Karpas-422 (cell line): Measurements from ENCODE around the gene LLGL1. TPM values are rescaled to one million over a fixed set of nuclear protein-coding genes. Genes with fewer than 3 reads are reported as not detected.

Experiments used
- DNase-seq: peaks from one replicate; pipeline ENCODE4 v3.0.0-alpha.2; 2015
- H2AFZ ChIP-seq: fragments of 200-600 bp; sonication (generic); 2 replicates; pipeline ENCODE4 v1.6.1; 2014; ENCODE audit warnings: antibody characterized with exemption, low read length, mixed read lengths
- H3K27ac ChIP-seq: fragments of 200-600 bp; sonication (generic); 2 replicates; pipeline ENCODE4 v1.5.1; 2014; ENCODE audit warnings: mild to moderate bottlenecking, low read length, moderate library complexity
- H3K27me3 ChIP-seq: fragments of 200-600 bp; sonication (generic); 2 replicates; pipeline ENCODE4 v1.6.1; 2014; ENCODE audit warnings: low read length, mixed read lengths
- H3K36me3 ChIP-seq: fragments of 200-600 bp; sonication (generic); 2 replicates; pipeline ENCODE4 v1.6.1; 2014; ENCODE audit warnings: low read length, mixed read lengths; ENCODE audit not compliant: insufficient read depth
- H3K4me1 ChIP-seq: fragments of 200-600 bp; sonication (generic); 2 replicates; pipeline ENCODE4 v1.6.1; 2014; ENCODE audit warnings: mild to moderate bottlenecking, low read length, mixed read lengths
- H3K4me2 ChIP-seq: fragments of 200-600 bp; sonication (generic); 2 replicates; pipeline ENCODE4 v1.6.1; 2014; ENCODE audit warnings: low read length, low read depth, mild to moderate bottlenecking; ENCODE audit not compliant: poor library complexity, severe bottlenecking
- H3K4me3 ChIP-seq: fragments of 200-600 bp; sonication (generic); 2 replicates; pipeline ENCODE4 v1.5.1; 2014; ENCODE audit warnings: mild to moderate bottlenecking, antibody characterized with exemption, low read length, mixed read lengths
- H3K79me2 ChIP-seq: fragments of 200-600 bp; sonication (generic); 2 replicates; pipeline ENCODE4 v1.6.1; 2014; ENCODE audit warnings: mild to moderate bottlenecking, low read length, mixed read lengths
- H3K9ac ChIP-seq: fragments of 200-600 bp; sonication (generic); 2 replicates; pipeline ENCODE4 v1.6.0; 2014; ENCODE audit warnings: low read length
- H3K9me2 ChIP-seq: fragments of 200-600 bp; sonication (generic), shearing (Covaris generic); replicated peaks from 2 replicates; pipeline ENCODE4 v1.6.0; 2014; ENCODE audit warnings: mild to moderate bottlenecking, low read length, moderate library complexity; ENCODE audit not compliant: insufficient read depth
- H3K9me3 ChIP-seq: fragments of 300-700, 200-600 bp; sonication (generic); 2 replicates; pipeline ENCODE4 v1.6.1; 2014; ENCODE audit warnings: low read length, mixed read lengths
- H4K20me1 ChIP-seq: fragments of 200-600 bp; sonication (generic); 2 replicates; pipeline ENCODE4 v1.6.1; 2014; ENCODE audit warnings: mild to moderate bottlenecking, antibody characterized with exemption, low read length, low read depth; ENCODE audit not compliant: insufficient read depth
- total RNA-seq: library from RNA; depleted of rRNA; stranded (reverse); fragments of >200 nt; shearing (Covaris generic); gene quantifications from 2 replicates; pipeline ENCODE4 v1.2.3, GENCODE V29; 2014; ENCODE audit warnings: low replicate concordance

The LLGL1 gene
- total RNA-seq, 1 experiment from 2014 or later, result 12.1 TPM

- Histone ChIP-seq H3K4me1 (no peaks in the 10 kb centered on the region), H3K9me3 (no peaks in the 10 kb centered on the region), H3K36me3 (no peaks in the 10 kb centered on the region), H2AFZ (no peak overlapping the region), H3K27ac (no peak overlapping the region), H3K4me3 (no peak overlapping the region), H3K27me3 (no peaks in the 10 kb centered on the region), H3K9me2 (no peaks in the 10 kb centered on the region), H3K9ac (no peak overlapping the region), H3K4me2 (no peak overlapping the region), H3K79me2 (no peaks in the 10 kb centered on the region), H4K20me1 (no peaks in the 10 kb centered on the region)
- peak; percentile 88 for DNase-seq
Observed at GRCh38 chr17:18217412-18218015, 7.9 kb upstream of the LLGL1 start.

- no peak overlapping the region for H2AFZ ChIP-seq
- no peaks in the 10 kb centered on the region for H4K20me1 ChIP-seq
- H3K27ac ChIP-seq, result no peak overlapping the region
- H3K9me3 ChIP-seq, result no peaks in the 10 kb centered on the region
- no peaks in the 10 kb centered on the region for H3K79me2 ChIP-seq
- H3K9me2 ChIP-seq, result no peaks in the 10 kb centered on the region
- DNase-seq, result no peak
- no peaks in the 10 kb centered on the region for H3K27me3 ChIP-seq
- H3K4me1 ChIP-seq, result no peaks in the 10 kb centered on the region
- no peak overlapping the region for H3K4me3 ChIP-seq
- no peak overlapping the region for H3K4me2 ChIP-seq
- no peaks in the 10 kb centered on the region for H3K36me3 ChIP-seq
- no peak overlapping the region for H3K9ac ChIP-seq
Observed at GRCh38 chr17:18218756-18219415, 6.5 kb upstream of the LLGL1 start.

GRCh38 chr17:18224053-18224386, 1.4 kb upstream of the LLGL1 start:
- Histone ChIP-seq H3K9me2 (no peaks in the 10 kb centered on the region), H4K20me1 (peaks cover 7% of the 10 kb centered on the region; the same call in 1 of the 2 replicates), H3K4me1 (peaks cover 13% of the 10 kb centered on the region), H3K9me3 (no peaks in the 10 kb centered on the region), H3K4me2 (no peak overlapping the region), H3K27ac (no peak overlapping the region), H3K36me3 (no peaks in the 10 kb centered on the region), H2AFZ (no peak overlapping the region), H3K4me3 (no peak overlapping the region), H3K27me3 (no peaks in the 10 kb centered on the region), H3K79me2 (peaks cover 4% of the 10 kb centered on the region; the same call in 1 of the 2 replicates), H3K9ac (no peak overlapping the region)
- DNase-seq, result no peak

GRCh38 chr17:18224387-18225120, 881 bp upstream of the LLGL1 start:
- Histone ChIP-seq H2AFZ (peak overlapping the region; percentile 72; the same call in 1 of the 2 replicates), H3K9me2 (no peaks in the 10 kb centered on the region), H3K4me3 (peak overlapping the region; percentile 47; the same call in 1 of the 2 replicates), H4K20me1 (peaks cover 7% of the 10 kb centered on the region; the same call in 1 of the 2 replicates), H3K79me2 (peaks cover 4% of the 10 kb centered on the region; the same call in 1 of the 2 replicates), H3K27ac (no peak overlapping the region), H3K27me3 (no peaks in the 10 kb centered on the region), H3K36me3 (no peaks in the 10 kb centered on the region), H3K9ac (peak overlapping the region; percentile 49), H3K9me3 (no peaks in the 10 kb centered on the region), H3K4me2 (peak overlapping the region; percentile 56), H3K4me1 (peaks cover 13% of the 10 kb centered on the region)
- no peak for DNase-seq

- peaks cover 4% of the 10 kb centered on the region; the same call in 1 of the 2 replicates for H3K79me2 ChIP-seq
- H3K4me1 ChIP-seq, result peaks cover 13% of the 10 kb centered on the region
- no peaks in the 10 kb centered on the region for H3K9me2 ChIP-seq
- H4K20me1 ChIP-seq, result peaks cover 7% of the 10 kb centered on the region; the same call in 1 of the 2 replicates
- H3K4me2 ChIP-seq, result peak overlapping the region; percentile 79
- H3K27ac ChIP-seq, result no peak overlapping the region
- H2AFZ ChIP-seq, result no peak overlapping the region
- H3K36me3 ChIP-seq, result no peaks in the 10 kb centered on the region
- peak overlapping the region; percentile 87 for H3K4me3 ChIP-seq
- peak; percentile 48 for DNase-seq
- peak overlapping the region; percentile 89 for H3K9ac ChIP-seq
- H3K27me3 ChIP-seq, result no peaks in the 10 kb centered on the region
- H3K9me3 ChIP-seq, result no peaks in the 10 kb centered on the region
Observed at GRCh38 chr17:18225642-18226283, 328 bp downstream of the LLGL1 start.

- Histone ChIP-seq H3K9me3 (no peaks in the 10 kb centered on the region), H3K79me2 (peaks cover 4% of the 10 kb centered on the region; the same call in 1 of the 2 replicates), H3K4me2 (peak overlapping the region; percentile 79), H3K4me3 (peak overlapping the region; percentile 87), H3K27me3 (no peaks in the 10 kb centered on the region), H3K4me1 (peaks cover 13% of the 10 kb centered on the region), H3K9ac (peak overlapping the region; percentile 89), H3K36me3 (no peaks in the 10 kb centered on the region), H2AFZ (no peak overlapping the region), H4K20me1 (peaks cover 7% of the 10 kb centered on the region; the same call in 1 of the 2 replicates), H3K9me2 (no peaks in the 10 kb centered on the region), H3K27ac (no peak overlapping the region)
- no peak for DNase-seq
Observed at GRCh38 chr17:18226284-18226945, 980 bp downstream of the LLGL1 start.

- Histone ChIP-seq H3K4me1 (peaks cover 13% of the 10 kb centered on the region), H3K36me3 (no peaks in the 10 kb centered on the region), H3K79me2 (peaks cover 4% of the 10 kb centered on the region; the same call in 1 of the 2 replicates), H3K9me2 (no peaks in the 10 kb centered on the region), H3K4me2 (no peak overlapping the region), H3K27ac (no peak overlapping the region), H3K27me3 (no peaks in the 10 kb centered on the region), H3K4me3 (no peak overlapping the region), H3K9me3 (no peaks in the 10 kb centered on the region), H4K20me1 (peaks cover 7% of the 10 kb centered on the region; the same call in 1 of the 2 replicates), H3K9ac (no peak overlapping the region), H2AFZ (no peak overlapping the region)
- DNase-seq, result no peak
Observed at GRCh38 chr17:18227635-18228034, 2.2 kb downstream of the LLGL1 start.
